NT2/D1 (cell line): ENCODE results near the gene EPHB2.

ENCODE experiments used
- SUZ12 ChIP-seq: IDR thresholded peaks from 2 replicates; pipeline ENCODE4 v1.6.1; 2011; ENCODE audit not compliant: insufficient read length, insufficient read depth; ENCODE audit errors: extremely low read depth
- YY1 ChIP-seq: IDR thresholded peaks from 2 replicates; pipeline ENCODE4 v1.6.1; 2011; ENCODE audit not compliant: insufficient read length, insufficient read depth

DNA sequence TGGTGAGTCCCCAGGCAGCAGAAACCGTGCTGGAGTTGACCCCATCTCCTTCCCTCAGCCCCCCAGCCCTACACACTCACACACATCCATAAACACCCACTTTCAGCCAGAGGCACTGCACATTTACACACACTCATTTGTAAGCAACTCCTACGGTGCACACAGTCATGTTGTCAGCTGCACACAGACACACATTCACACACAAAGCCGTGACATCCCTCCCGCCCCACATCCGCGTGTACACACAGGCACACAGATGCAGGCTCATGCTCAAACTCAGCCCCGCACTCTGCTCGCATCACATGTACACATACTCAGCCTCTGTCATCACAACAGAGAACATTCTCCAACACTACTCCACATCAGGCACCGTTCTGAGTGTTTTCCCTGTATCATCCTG, 214.5 kb downstream of the EPHB2 start:
- TF ChIP-seq SUZ12 = no peak
- TF ChIP-seq YY1 = no peak
